HepG2 (cell line): ENCODE measurements around the gene UBTF. TPM values are rescaled to one million over a fixed set of nuclear protein-coding genes. Genes with fewer than 3 reads are reported as not detected.

ENCODE experiments used
- CC2D1A ChIP-seq: sonication (generic); formaldehyde crosslinking; IDR thresholded peaks from 2 replicates; pipeline ENCODE4 v1.8.1; 2023; ENCODE audit warnings: mild to moderate bottlenecking, missing genetic modification reagents
- MYC ChIP-seq: sonication (generic); formaldehyde crosslinking; IDR thresholded peaks from 2 replicates; pipeline ENCODE4 v1.9.0; 2021; ENCODE audit warnings: missing genetic modification reagents, borderline replicate concordance
- PHF21A ChIP-seq: sonication (generic); formaldehyde crosslinking; IDR thresholded peaks from 2 replicates; pipeline ENCODE4 v1.5.0; 2020; ENCODE audit warnings: mild to moderate bottlenecking, missing genetic modification reagents
- SOX5 ChIP-seq: IDR thresholded peaks from 2 replicates; pipeline ENCODE4 v1.6.1; 2016; ENCODE audit warnings: borderline replicate concordance
- SOX6 ChIP-seq, 2 experiments: fragments of 450-650 bp in 1 of 2; sonication (generic) in 1 of 2; formaldehyde crosslinking in 1 of 2; IDR thresholded peaks; 2 replicates each; pipeline versions ENCODE4 v1.4.0 to v1.6.1; 2017 to 2020; ENCODE audit warnings: antibody characterized with exemption in 1 of 2, mild to moderate bottlenecking in 1 of 2, missing genetic modification reagents in 1 of 2
- SP1 ChIP-seq, 2 experiments: fragments of 450-650 bp in 1 of 2; sonication (generic) in 1 of 2; formaldehyde crosslinking in 1 of 2; IDR thresholded peaks; 2 replicates each; pipeline versions ENCODE4 v1.4.0 to v1.6.1; 2016 to 2020; ENCODE audit warnings: missing genetic modification reagents in 1 of 2
- ZNF430 ChIP-seq: sonication (generic); formaldehyde crosslinking; IDR thresholded peaks from 2 replicates; pipeline ENCODE4 v1.9.0; 2021; ENCODE audit warnings: mild to moderate bottlenecking, missing genetic modification reagents
- ZZZ3 ChIP-seq: sonication (generic); formaldehyde crosslinking; IDR thresholded peaks from 2 replicates; pipeline ENCODE4 v1.4.0; 2020; ENCODE audit warnings: missing genetic modification reagents, mild to moderate bottlenecking, borderline replicate concordance
- polyA plus RNA-seq, 8 experiments: library from polyadenylated mRNA; depleted of rRNA in 3 of 8; stranded (reverse) in 7 of 8; unstranded in 1 of 8; fragments of >200 nt; fragmentation: Illumina TruSeq in 4 of 8; extraction: Trizol in 4 of 8; gene quantifications; 2 replicates each; pipeline versions ENCODE4 v1.2.1 to v1.2.3, GENCODE V29; 2011 to 2016; ENCODE audit warnings: low read depth in 4 of 8, missing spikeins in 1 of 8, mixed read lengths in 1 of 8; ENCODE audit not compliant: insufficient read depth in 1 of 8
- total RNA-seq, 5 experiments: library from RNA; depleted of rRNA; stranded (reverse); fragments of >200 nt; fragmentation: Illumina TruSeq; extraction: Trizol; gene quantifications; 2 replicates each; pipeline ENCODE4 v1.2.3, GENCODE V29; 2016; ENCODE audit warnings: low read depth in 1 of 5
- TF ChIP-seq, protein P1 (sequence below): IDR thresholded peaks from 2 replicates; pipeline ENCODE4 v1.4.0; 2020; ENCODE audit warnings: mild to moderate bottlenecking, missing genetic modification reagents
- TF ChIP-seq, protein P2 (sequence below): fragments of 450-650 bp; IDR thresholded peaks from 2 replicates; pipeline ENCODE4 v1.6.1; 2016
- TF ChIP-seq, protein P3 (sequence below): sonication (generic); formaldehyde crosslinking; IDR thresholded peaks from 2 replicates; pipeline ENCODE4 v1.5.0; 2020; ENCODE audit warnings: missing genetic modification reagents
- TF ChIP-seq, protein P4 (sequence below): sonication (generic); formaldehyde crosslinking; IDR thresholded peaks from 2 replicates; pipeline ENCODE4 v1.8.0; 2022; ENCODE audit warnings: missing genetic modification reagents, mild to moderate bottlenecking, borderline replicate concordance
- TF ChIP-seq, protein P5 (sequence below): sonication (generic); formaldehyde crosslinking; IDR thresholded peaks from 2 replicates; pipeline ENCODE4 v1.4.0; 2020; ENCODE audit warnings: missing genetic modification reagents
- TF ChIP-seq, protein P6 (sequence below): sonication (generic); formaldehyde crosslinking; IDR thresholded peaks from 2 replicates; pipeline ENCODE4 v1.4.0; 2020; ENCODE audit warnings: missing genetic modification reagents, low read depth, mild to moderate bottlenecking, borderline replicate concordance

The UBTF gene
- total and polyA plus RNA-seq, 2 of the 13 experiments (the other 11 are each of a cell fraction or from before 2014, with no cell fraction given): 15.2 to 60.9 TPM

DNA sequence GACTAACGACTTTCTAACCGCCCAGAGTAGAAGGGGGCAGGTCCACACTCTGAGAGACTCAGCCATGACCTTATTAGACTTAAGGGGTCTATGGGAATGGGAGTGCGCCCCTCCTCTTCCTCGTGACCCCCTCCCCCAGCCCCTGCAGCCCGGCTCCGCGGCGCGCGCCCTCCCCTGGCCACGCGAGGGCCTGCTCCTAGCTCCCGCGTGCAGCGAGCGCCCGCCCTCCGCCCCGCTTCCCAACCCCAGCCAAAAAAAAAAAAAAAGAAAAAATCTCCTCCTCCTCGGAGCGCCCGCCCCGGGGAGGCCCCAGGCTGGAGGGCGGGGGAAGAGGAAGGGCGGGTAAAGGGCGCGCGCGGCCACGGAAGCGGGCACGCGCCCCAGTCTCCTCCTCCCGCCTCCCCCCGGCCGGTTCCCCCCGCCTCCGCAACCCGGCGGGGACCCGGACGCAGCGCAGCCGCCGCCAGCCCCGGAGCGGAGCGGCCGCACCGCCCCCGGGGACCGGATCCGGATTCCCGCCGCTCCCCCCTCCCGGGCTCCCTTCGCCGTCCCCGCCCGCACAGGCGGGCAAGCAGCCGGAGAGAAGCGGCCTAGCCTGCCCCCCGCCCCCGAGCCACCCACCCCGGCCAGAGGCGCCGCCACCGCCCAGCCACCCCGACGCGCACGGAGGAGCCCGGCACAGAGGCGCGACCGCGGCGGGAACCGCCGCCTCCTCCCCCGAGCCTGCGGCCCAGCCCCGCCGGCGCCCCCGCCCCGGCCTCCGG is 949 bp downstream of the UBTF start (continued):
- TF ChIP-seq, protein P1, sequence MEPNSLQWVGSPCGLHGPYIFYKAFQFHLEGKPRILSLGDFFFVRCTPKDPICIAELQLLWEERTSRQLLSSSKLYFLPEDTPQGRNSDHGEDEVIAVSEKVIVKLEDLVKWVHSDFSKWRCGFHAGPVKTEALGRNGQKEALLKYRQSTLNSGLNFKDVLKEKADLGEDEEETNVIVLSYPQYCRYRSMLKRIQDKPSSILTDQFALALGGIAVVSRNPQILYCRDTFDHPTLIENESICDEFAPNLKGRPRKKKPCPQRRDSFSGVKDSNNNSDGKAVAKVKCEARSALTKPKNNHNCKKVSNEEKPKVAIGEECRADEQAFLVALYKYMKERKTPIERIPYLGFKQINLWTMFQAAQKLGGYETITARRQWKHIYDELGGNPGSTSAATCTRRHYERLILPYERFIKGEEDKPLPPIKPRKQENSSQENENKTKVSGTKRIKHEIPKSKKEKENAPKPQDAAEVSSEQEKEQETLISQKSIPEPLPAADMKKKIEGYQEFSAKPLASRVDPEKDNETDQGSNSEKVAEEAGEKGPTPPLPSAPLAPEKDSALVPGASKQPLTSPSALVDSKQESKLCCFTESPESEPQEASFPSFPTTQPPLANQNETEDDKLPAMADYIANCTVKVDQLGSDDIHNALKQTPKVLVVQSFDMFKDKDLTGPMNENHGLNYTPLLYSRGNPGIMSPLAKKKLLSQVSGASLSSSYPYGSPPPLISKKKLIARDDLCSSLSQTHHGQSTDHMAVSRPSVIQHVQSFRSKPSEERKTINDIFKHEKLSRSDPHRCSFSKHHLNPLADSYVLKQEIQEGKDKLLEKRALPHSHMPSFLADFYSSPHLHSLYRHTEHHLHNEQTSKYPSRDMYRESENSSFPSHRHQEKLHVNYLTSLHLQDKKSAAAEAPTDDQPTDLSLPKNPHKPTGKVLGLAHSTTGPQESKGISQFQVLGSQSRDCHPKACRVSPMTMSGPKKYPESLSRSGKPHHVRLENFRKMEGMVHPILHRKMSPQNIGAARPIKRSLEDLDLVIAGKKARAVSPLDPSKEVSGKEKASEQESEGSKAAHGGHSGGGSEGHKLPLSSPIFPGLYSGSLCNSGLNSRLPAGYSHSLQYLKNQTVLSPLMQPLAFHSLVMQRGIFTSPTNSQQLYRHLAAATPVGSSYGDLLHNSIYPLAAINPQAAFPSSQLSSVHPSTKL (CRISPR knock-in tag): peak; percentile 8; the same call in 1 of the 2 replicates
- TF ChIP-seq SOX6 (IDR thresholded peaks at IDR 0.05): no peak
- TF ChIP-seq SOX6 (CRISPR knock-in tag; IDR thresholded peaks at IDR 0.05): peak; percentile 35; the same call in 1 of the 2 replicates
- TF ChIP-seq, protein P2, sequence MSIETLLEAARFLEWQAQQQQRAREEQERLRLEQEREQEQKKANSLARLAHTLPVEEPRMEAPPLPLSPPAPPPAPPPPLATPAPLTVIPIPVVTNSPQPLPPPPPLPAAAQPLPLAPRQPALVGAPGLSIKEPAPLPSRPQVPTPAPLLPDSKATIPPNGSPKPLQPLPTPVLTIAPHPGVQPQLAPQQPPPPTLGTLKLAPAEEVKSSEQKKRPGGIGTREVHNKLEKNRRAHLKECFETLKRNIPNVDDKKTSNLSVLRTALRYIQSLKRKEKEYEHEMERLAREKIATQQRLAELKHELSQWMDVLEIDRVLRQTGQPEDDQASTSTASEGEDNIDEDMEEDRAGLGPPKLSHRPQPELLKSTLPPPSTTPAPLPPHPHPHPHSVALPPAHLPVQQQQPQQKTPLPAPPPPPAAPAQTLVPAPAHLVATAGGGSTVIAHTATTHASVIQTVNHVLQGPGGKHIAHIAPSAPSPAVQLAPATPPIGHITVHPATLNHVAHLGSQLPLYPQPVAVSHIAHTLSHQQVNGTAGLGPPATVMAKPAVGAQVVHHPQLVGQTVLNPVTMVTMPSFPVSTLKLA: peak; percentile 47; the same call in 1 of the 2 replicates
- peak; percentile 61; the same call in 1 of the 2 replicates for TF ChIP-seq PHF21A (CRISPR knock-in tag)
- TF ChIP-seq ZZZ3 (CRISPR knock-in tag): 0 out of 2 replicates have a peak, but pooled peaks have one; percentile 54
- TF ChIP-seq ZNF430: 0 out of 2 replicates have a peak, but pooled peaks have one; percentile 59
- TF ChIP-seq SP1 (IDR thresholded peaks at IDR 0.05): no peak
- peak; percentile 65 for TF ChIP-seq SP1 (CRISPR knock-in tag; IDR thresholded peaks at IDR 0.05)
- TF ChIP-seq MYC (CRISPR knock-in tag): peak; percentile 83; the same call in 1 of the 2 replicates
- TF ChIP-seq, protein P3, sequence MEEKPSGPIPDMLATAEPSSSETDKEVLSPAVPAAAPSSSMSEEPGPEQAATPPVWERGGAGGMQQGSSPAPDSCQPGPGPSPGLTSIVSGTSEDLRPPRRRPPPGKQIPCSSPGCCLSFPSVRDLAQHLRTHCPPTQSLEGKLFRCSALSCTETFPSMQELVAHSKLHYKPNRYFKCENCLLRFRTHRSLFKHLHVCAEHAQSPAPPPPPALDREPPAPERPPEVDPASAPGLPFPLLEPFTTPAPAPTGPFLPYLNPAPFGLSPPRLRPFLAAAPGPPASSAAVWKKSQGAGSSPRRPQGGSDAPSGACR (CRISPR knock-in tag): 0 out of 2 replicates have a peak, but pooled peaks have one; percentile 69
- 0 out of 2 replicates have a peak, but pooled peaks have one; percentile 58 for TF ChIP-seq CC2D1A (CRISPR knock-in tag)
- TF ChIP-seq, protein P4, sequence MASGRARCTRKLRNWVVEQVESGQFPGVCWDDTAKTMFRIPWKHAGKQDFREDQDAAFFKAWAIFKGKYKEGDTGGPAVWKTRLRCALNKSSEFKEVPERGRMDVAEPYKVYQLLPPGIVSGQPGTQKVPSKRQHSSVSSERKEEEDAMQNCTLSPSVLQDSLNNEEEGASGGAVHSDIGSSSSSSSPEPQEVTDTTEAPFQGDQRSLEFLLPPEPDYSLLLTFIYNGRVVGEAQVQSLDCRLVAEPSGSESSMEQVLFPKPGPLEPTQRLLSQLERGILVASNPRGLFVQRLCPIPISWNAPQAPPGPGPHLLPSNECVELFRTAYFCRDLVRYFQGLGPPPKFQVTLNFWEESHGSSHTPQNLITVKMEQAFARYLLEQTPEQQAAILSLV (CRISPR knock-in tag): peak; percentile 55; the same call in 1 of the 2 replicates
- TF ChIP-seq, protein P5, sequence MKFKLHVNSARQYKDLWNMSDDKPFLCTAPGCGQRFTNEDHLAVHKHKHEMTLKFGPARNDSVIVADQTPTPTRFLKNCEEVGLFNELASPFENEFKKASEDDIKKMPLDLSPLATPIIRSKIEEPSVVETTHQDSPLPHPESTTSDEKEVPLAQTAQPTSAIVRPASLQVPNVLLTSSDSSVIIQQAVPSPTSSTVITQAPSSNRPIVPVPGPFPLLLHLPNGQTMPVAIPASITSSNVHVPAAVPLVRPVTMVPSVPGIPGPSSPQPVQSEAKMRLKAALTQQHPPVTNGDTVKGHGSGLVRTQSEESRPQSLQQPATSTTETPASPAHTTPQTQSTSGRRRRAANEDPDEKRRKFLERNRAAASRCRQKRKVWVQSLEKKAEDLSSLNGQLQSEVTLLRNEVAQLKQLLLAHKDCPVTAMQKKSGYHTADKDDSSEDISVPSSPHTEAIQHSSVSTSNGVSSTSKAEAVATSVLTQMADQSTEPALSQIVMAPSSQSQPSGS (CRISPR knock-in tag): 0 out of 2 replicates have a peak, but pooled peaks have one; percentile 22
- TF ChIP-seq, protein P6, sequence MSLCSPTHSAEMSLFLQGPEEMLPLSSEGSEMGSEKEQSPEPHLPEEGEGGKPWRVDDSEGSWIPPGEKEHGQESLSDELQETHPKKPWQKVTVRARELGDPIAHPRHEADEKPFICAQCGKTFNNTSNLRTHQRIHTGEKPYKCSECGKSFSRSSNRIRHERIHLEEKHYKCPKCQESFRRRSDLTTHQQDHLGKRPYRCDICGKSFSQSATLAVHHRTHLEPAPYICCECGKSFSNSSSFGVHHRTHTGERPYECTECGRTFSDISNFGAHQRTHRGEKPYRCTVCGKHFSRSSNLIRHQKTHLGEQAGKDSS: no peak
- peak; percentile 45; the same call in 1 of the 2 replicates for TF ChIP-seq SOX5 (CRISPR knock-in tag)
